VCaP (cell line): ENCODE measurements around the gene LIPN.

Experiments
- H3K27ac ChIP-seq: fragments of 450-650 bp; 2 replicates; pipeline ENCODE4 v1.5.1; 2017
- TF ChIP-seq, protein P1 (sequence below): fragments of 450-650 bp; conservative IDR thresholded peaks from 2 replicates; pipeline ENCODE4 v1.5.1; 2017; ENCODE audit warnings: mild to moderate bottlenecking, moderate library complexity

LIPN gene

DNA sequence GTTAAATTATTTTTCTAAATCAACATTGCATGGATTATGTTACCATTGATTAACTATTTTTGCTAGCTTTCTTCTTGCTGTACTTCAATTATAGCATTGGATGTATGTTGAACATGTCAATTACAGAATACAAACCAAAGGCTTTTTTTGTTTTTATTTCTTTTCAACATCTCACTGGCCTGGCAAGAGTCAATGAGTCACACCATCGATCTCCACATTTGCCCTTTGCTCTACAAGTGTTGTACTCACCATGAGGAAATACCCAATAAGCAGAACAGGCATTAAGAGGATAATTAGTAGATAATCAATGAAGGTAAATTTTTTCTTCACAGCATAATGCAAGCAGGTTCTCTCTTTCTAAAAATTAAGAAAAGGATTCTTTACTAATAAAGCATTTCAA lies 68.5 kb downstream of the LIPN start:
- TF ChIP-seq, protein P1, sequence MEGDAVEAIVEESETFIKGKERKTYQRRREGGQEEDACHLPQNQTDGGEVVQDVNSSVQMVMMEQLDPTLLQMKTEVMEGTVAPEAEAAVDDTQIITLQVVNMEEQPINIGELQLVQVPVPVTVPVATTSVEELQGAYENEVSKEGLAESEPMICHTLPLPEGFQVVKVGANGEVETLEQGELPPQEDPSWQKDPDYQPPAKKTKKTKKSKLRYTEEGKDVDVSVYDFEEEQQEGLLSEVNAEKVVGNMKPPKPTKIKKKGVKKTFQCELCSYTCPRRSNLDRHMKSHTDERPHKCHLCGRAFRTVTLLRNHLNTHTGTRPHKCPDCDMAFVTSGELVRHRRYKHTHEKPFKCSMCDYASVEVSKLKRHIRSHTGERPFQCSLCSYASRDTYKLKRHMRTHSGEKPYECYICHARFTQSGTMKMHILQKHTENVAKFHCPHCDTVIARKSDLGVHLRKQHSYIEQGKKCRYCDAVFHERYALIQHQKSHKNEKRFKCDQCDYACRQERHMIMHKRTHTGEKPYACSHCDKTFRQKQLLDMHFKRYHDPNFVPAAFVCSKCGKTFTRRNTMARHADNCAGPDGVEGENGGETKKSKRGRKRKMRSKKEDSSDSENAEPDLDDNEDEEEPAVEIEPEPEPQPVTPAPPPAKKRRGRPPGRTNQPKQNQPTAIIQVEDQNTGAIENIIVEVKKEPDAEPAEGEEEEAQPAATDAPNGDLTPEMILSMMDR, result no peak

More for the DNA sequence above, 68.5 kb downstream of the LIPN start:
- H3K27ac ChIP-seq, result no peak overlapping the region
